Activated CD4-positive, alpha-beta T cell treated with anti-CD3 and anti-CD28 coated beads for 24 hours (primary cell): Measurements from ENCODE around the gene CLEC4G.

Source experiments
- DNase-seq, 2 donors: peaks; one replicate each; pipeline ENCODE4 v3.0.0-alpha.2; 2020; ENCODE audit warnings: low read depth in 2 of 2

CLEC4G gene

DNA sequence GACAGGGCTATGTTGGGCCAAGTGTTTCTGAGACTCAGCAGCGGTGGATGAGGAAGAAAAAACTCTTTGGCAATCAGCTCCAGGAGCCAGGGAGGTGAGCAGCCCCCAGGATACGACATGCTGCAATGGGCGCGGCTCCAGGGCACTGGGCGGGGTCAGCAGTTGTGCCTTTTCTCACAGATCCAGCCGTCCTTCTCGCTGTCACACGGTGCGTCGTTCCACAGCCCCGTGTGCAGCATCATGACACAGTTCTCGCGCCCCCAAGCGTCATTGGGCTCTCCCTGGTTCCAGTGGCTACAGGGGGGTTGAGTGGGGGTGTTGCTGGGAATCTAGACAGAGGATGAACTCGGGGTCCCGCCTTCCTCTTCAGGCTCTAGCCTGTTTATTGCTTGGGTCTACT lies 2.7 kb downstream of the CLEC4G start:
- no peak for DNase-seq

DNA sequence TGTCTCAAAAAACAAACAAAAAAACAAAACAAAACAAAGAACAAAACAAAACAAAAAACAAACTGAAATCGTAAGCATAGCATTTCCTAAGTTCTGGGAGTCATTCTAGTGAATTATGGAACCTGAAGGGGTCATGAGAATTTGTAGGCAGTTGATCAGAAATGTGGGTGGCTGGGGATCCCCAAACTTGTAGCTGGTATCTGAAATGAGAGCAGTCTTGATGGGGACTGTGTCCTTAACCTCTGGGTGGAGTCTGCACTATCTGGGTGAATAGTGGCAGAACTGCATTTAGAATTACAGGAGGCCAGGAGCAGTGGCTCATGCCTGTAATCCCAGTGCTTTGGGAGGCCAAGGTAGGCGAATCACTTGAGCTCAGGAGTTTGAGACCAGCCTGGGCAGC lies 6.1 kb downstream of the CLEC4G start:
- DNase-seq: no peak

DNA sequence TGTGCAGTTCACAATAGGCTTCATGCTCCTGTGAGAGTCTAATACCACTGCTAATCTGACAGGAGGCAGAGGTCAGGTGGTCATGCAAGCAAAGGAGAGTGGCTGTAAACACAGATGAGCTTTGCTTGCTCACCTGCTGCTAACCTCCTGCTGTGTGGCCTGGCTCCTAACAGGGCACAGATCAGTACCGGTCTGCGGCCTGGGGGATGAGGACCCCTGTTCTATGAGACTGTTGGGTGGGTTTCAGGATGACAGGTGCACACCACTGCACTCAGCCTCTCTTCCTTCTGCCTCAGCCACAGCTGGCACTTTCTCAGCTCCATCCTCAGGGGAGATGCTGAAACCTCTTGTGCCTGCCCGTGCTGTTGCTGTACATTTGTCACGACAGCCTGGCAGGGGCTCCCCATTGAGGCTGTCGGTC lies 9.7 kb downstream of the CLEC4G start:
- DNase-seq: no peak

DNA sequence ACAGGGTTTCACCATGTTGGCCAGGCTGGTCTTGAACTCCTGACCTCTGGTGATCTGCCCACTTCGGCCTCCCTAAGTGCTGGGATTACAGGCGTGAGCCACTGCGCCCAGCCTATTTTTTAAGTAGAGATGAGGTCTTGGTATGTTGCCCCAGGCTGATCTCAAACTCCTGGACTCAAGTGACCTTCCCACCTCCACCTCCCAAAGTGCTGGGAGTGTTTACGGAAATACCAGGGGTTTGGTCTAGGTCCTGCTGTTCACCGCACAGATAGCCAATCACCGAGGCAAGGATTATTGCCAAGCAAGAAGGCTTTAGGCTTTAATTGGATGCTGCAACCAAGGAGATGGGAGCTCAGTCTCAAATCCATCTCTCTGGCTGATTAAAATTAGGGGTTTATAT lies 11.6 kb downstream of the CLEC4G start:
- DNase-seq: no peak

DNA sequence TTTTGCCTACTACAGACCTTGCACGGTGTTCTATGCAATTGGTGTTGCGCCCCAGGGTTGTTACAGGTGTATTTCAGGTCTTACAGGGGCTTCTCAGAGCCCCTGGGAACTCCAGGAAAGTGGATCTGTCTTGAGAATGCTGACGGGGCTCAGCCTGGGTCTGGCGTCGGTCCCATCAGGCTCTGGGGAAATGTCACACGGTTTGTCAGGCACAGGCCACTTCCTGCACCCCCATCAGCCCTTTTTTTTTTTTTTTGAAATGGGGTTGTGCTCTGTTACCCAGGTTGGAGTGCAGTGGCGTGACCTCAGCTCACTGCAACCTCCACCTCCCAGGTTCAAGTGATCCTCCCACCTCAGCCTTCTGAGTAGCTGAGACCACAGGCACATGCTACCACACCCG lies 13.2 kb downstream of the CLEC4G start:
- no peak for DNase-seq

DNA sequence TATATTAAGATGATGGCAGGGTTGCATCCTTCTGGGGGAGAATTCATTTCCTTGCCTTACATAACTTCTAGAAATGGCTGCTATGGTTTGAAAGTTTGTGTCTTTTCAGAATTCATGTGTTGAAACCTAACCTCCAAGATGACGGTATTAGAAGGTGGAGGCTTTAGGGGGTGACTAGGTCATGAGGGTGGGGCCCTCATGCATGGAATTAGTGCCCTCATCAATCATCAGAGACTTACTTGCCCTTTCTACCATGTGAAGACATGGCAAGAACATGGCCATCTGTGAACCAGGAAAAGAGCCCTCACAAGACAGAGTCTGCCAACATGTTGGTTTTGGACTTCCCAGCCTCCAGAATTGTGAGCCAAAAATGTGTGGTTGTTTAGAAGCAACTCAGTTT lies 15.1 kb downstream of the CLEC4G start:
- no peak for DNase-seq

DNA sequence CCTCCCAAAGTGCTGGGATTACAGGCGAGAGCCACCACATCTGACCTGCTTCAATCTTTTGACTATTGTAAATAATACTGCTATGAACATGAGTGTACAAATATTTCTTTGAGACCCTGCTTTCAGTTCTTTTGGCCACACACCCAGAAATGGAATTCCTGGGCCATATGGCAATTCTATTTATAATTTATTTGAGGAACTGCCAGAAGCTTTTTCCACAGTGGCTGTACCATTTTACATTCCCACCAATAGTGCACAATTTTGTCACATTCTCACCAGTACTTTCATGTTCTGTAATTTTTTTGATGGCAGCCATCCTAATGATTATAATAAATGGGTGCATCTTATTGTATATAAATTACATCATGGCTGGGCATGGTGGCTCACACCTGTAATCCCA lies 16.2 kb downstream of the CLEC4G start:
- DNase-seq: no peak

DNA sequence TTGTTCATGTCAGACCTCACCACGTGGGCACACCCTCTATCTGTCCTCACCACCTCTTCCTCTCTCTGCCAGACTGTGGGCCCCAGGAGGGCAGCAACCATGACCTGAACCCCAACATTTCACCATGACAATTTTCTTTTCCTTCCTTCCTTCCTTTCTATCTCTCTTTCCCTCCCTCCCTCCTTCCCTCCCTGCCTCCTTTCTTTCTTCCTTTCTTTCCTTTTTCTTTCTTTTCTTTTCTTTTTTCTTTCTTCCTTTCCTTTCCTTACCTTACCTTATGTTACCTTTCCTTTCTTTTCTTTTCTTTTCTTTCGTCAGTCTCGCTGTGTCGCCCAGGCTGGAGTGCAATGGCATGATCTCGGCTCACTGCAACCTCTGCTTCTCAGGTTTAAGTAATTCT lies 21.3 kb downstream of the CLEC4G start:
- DNase-seq: no peak

DNA sequence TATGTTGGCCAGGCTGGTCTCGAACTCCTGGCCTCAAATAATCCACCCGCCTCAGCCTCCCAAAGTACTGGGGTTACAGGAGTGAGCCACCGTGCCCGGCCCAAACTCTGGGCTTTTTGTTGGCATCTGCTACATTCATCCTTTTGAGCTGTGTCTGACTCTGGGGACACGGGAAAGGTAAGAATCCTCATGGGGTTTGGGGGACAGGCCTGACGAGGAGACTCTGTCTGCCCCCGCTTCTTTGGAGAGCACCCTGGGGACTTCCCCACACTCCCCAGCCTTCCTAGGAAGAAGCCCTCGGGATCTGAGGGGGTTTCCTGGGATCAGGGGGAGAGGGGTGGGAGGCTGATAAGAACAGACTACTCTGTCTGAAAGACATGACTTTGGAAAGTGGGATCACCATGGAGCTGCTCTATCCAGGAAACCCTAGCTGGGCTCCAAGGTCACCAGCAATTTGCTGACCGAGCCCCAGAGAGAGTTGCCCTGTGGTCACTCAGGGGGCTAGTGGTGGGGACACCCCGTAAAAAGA lies 21.9 kb downstream of the CLEC4G start:
- DNase-seq: no peak

DNA sequence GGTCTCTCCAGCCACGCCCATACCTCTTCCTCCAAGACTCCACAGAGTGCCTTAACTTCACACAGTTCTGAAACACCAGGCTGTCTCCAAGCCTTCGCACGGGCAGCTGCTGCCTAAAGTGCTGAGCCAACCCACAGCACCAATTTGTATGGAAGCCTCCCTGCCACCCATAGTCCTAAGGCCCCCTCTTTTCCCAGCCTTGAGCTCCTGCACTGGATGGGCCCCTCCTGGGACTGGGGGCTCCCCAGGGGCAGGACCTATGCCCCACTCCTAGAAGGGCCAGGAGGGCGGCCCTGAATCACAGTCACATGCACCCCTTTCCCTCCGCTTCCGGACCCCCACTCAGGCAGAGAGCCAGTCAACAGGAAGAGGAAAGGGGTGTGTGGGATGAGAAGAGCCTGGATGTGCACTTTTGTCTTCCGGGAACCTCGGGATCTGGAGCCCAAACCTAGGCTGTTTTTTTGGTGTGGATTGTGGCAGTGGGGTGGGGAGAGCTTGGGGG lies 24.9 kb downstream of the CLEC4G start:
- no peak for DNase-seq

DNA sequence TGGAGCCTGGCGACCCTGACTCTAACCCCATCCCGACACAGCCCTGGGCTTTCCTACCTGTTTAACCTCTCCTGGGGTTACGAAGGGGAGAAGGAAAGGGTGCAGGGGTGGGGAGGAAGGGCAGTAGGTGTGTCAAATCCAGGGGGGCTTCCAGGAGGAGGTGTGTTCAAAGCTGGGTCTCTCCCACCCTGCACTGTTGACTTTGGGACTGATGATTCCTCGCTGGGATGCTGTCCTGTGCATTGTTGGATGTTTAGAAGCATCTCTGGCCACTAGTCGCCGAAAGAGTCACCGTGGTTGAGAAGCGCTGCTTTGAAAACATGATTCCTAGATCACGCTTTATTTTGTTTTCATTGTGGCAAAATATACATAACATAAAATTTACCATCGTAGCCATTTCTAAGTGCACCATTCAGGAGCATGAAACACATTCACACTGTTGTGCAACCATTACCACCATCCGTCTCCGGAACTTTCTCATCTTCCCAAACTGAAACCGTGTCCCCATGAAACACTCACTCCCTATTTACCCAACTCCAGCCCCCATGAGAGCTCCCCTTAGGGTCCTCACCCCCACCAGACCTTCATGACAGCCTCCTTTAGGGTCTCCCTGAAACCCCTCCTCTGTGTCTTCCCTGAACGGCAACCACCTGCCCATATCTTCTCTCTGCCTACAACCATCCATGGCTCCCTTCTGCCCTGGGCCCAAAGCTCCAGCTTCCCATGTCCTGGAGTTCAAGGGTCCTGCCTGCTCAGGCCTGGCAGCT lies 25.5 kb downstream of the CLEC4G start:
- DNase-seq: no peak

DNA sequence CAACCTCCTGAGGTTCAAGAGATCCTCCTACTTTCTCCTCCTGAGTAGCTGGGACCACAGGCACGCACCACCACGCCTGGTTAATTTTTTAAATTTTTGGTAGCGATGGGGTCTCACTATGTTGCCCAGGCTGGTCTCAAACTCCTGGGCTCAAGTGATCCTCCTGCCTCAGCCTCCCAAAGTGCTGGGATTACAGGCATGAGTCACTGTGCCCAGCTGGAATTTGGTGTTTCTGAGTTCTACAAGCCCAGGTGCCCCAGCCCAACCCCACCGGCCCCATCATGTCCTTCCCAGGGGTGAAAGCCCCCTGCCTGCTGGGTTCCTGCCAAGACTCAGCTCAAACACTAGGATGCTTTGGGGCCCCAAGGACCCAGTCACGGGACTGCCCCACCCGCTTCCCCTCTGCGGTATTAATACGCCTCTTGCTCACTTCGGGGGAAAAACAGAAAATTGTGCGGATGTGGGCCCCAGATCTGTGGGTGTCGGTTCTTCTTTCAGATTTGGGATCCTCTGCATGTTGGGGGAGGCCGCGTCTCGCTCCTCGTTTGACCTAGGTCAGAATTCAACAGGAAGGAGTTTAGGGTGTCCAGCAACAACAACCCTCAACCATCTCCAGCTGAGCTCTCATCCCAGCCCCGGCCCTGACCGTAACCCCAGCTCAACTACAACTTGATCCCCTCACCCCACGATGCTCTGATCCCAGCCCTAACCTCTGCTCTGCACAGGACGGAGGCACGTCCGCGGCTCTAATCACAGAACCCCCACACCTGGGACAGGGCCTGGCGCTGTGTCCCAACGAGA lies 26.3 kb downstream of the CLEC4G start:
- DNase-seq: peak; percentile 60 to 65

DNA sequence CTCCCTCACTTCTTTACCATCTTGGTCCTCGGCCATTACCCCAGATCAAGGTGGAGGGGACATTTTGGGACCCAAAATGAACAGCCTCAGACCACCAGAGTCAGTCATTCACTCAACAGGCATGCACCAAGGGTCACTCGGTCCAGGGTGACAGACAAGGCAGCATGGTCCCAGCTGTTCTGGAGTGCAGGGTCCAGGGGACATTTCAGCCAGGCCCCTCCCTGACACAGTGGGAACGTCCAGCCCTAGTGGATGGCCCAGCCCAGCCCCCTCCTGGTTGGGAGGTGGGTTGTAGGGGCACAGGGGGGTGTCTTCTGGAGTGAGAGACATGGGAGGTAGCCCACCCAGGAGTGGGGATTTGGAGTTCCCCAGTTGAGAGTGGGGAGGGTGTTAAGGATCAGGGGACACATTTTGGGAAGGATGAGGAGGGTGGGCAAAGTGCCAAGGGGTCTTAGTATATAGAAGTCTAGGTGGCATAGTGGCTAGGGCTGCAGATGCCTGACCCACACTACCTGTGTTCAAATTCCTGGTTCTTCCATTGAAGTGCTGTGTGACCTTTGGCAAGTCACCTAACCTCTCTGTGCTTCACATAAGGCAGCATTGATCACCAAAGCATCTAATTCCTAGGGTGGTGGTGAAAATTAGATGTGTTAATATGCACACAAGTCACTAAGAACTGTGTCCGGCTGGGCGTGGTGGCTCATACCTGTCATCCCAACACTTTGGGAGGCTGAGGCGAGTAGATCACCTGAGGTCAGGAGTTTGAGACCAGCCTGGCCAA lies 27.4 kb downstream of the CLEC4G start:
- no peak for DNase-seq

DNA sequence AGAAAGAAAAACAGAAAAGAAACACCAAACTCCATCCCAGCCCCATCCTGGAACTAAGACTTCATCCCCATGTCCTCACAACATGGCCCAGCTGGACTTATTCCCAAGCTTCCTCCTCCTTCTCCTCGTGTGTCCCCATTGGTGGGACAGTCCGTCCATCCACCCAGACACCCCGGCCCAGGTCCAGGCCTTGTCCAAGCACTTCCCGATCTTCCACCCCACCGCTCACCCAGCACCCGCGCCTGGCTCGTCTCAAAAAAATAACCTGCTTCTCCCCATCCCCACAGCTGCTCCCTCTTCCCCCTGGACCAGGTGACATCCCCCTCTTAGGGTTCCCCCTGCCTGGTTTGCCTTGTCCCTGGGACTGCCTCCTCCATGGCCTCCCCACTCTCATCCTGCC lies 28.6 kb downstream of the CLEC4G start:
- no peak for DNase-seq

DNA sequence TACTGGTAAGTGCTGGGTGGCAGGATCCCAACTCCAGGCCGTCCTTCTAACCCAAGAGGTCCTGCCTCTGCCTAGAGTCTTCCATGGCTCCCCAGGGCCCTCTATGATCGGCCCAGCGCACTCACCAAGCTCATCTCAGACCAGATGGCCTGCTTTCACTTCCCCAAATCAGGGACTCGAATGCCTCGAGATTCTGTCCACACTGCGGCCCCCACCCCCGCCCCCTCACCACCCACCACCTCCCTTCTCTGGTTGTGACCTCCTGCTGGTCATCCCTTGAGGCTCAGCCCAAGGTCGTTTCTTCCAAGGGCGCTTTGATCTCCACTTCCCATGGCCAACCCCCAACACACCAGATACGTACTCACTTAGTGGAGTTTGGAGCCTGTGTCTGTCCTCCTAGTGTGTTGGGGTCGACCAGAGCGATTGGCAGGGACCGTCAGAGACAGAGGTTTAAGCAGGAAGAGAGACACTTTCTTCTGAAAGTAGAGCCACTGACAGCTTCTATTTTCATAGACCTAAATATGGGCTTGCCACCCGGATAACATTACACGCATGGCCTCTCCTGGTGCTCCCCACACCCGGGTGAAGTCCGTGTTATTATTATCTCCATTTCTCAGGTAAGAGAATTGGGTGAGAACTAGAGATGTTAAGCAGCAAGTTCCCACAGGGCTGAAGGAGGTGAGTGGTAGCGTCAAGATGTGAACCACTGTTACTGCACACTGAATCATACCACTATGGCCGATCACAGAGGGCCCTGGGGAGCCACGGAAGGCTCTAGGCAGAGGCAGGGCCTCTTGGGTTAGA lies 30.1 kb downstream of the CLEC4G start, which contains the start of gene FCER2:
Gene FCER2 (minus strand): TSS at position 478 of the 804 bp plus-strand sequence. CDS start 2,371 bp downstream, outside the sequence.
- DNase-seq: no peak

DNA sequence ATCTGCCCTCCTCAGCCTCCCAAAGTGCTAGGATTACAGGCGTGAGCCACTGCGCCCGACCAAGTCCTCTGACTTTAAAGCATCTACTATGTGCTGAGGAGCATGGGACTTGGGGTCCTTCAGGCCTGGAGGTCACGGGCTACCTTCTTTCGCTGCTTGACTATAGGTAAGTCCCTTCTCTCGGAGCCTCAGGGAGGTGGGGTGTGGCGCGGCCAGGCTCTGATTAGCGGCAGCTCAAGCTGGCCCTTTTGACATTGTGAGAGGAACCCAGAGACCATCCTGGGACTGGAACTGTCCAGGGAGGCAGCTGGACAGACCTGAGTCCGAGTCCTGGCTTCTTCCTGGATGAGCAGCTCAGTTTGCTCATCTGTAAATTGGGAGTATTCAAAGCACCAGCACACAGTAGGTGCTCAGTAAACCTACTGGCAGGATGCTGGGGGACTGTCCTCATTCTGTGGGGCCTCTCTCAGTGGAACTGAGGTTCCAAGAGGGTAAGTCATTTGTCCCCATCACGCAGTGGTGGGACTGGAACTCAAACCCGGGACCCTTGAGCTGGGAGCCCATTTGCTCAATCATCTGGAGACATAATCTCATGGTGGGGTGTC lies 30.8 kb downstream of the CLEC4G start:
- no peak for DNase-seq

DNA sequence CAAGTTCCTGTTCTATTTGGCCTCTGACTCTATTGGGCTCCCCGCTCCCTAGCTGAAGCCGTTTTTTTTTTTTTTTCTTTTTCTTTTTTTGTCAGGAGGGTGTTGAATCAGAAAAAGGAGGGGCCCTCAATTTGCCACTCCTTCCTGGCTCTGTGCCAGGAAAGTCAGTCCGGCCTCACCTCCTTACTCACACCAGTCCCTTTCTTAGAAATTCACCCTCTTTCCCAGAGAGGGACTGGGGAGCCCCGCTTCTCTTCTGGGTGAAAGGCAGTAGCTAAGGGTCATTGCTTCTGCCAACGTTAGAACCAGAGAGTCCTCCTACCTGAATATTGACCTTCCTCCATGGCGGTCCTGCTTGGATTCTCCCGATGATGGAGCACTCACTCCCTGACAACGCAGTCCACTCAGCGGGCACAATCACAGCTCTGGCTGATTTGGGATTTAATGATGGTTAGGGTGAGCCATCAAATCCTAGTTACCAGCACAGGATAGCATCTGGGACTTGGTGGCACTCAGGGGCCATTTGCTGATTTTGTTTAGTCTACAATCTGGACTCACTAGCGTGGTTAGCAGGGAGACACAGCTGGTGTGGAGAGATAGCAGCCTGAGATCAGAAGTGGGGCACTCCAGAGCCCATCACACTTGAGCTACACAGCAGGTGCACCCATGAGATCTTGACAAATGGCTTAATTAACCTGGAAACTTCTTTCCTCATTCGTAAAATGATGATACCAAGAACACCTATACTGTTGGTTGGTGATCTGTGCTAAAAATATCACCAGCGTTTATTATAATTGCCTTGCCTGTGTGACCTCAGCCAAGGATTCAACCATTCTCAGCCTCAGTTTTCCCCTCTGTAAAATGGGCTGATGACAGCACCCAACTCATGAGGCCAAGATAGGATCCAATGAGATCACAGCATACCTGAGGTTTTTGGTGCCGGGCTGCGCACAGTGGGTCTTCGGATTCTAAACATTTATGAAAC lies 32.2 kb downstream of the CLEC4G start:
- DNase-seq: peak; percentile 28 to 45

DNA sequence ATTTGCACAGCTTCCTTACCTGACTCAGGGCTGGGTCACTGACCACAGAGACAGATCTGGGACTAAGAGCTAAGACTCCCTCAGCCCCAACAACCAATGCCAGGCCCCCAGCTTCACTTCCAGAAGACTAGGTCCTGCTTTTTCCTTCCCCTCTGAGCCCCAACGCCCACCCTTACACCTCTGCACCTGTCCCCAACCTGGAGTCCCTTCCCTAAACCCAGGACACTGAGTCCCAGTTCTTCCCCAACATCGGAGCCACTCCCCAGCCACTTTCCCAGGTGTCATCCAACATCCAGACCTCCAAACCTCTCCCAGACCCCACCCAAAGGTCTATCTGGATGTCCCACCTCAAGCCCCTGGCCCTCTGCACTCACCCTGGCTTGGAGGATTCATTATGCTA lies 32.9 kb downstream of the CLEC4G start:
- no peak for DNase-seq

DNA sequence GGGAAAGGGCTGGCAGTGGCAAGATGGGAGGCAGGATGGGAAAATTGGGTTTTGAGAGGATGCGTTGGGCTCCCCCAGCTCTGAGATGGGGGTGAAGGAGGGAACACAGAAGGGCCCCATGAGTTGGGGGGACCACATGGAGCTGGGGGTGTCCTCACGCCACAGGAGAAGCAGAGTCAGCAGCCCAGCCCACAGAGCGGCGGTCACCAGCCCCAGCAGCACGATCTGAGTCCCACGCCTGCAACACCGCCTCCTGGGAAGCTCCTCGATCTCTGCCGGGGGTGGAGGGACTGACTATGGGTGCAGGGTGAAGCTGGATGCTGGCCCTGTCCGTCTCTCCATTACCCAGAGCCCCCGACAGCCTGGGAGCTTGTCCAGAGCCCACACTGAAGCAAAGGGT lies 33.3 kb downstream of the CLEC4G start:
- no peak for DNase-seq
